Fibroblast of lung (primary cell): ENCODE measurements around the gene EMSY. TPM values are rescaled to one million over a fixed set of nuclear protein-coding genes. Genes with fewer than 3 reads are reported as not detected.

Source experiments
- DNase-seq, 2 donors: peaks; one replicate each; pipeline versions ENCODE4 v3.0.0 to v3.0.0-alpha.2; 2010; ENCODE audit warnings: low read depth in 2 of 2
- H2AFZ ChIP-seq: 2 replicates; pipeline ENCODE4 v1.5.1; 2012; ENCODE audit warnings: low read length, control low read depth, inconsistent platforms
- H3K27ac ChIP-seq: 2 replicates; pipeline ENCODE4 v1.5.1; 2011; ENCODE audit warnings: low read length, control low read depth; ENCODE audit not compliant: insufficient read depth
- H3K27me3 ChIP-seq: 2 replicates; pipeline ENCODE4 v1.5.1; 2011; ENCODE audit warnings: mild to moderate bottlenecking, low read length; ENCODE audit not compliant: control insufficient read depth, insufficient read depth
- H3K36me3 ChIP-seq: 2 replicates; pipeline ENCODE4 v1.5.1; 2011; ENCODE audit warnings: low read length; ENCODE audit not compliant: control insufficient read depth, insufficient read depth
- H3K4me1 ChIP-seq: 2 replicates; pipeline ENCODE4 v1.5.1; 2011; ENCODE audit warnings: low read length; ENCODE audit not compliant: control insufficient read depth, insufficient read depth; ENCODE audit errors: extremely low read depth
- H3K4me2 ChIP-seq: 2 replicates; pipeline ENCODE4 v1.5.1; 2011; ENCODE audit warnings: low read length, control low read depth; ENCODE audit not compliant: insufficient read depth; ENCODE audit errors: extremely low read depth
- H3K4me3 ChIP-seq, 4 experiments: fragments of 200-600 bp in 1 of 4; sonication (generic) in 1 of 4; replicated peaks in 1 of 4; 2 replicates each; pipeline ENCODE4 v1.5.1; 2011 to 2016; ENCODE audit warnings: low read length in 4 of 4, low read depth in 3 of 4, mild to moderate bottlenecking in 3 of 4, control low read depth in 2 of 4, inconsistent platforms in 1 of 4, mixed read lengths in 1 of 4; ENCODE audit not compliant: insufficient read depth in 1 of 4; ENCODE audit errors: control extremely low read depth in 1 of 4
- H3K79me2 ChIP-seq: 2 replicates; pipeline ENCODE4 v1.5.1; 2012; ENCODE audit warnings: mild to moderate bottlenecking, low read length, inconsistent platforms; ENCODE audit not compliant: control insufficient read depth, insufficient read depth
- H3K9ac ChIP-seq: 2 replicates; pipeline ENCODE4 v1.5.1; 2011; ENCODE audit warnings: mild to moderate bottlenecking, low read length, control low read depth; ENCODE audit not compliant: insufficient read depth
- H3K9me3 ChIP-seq: 2 replicates; pipeline ENCODE4 v1.5.1; 2012; ENCODE audit warnings: low read depth, low read length; ENCODE audit not compliant: control insufficient read depth, insufficient read depth
- H4K20me1 ChIP-seq: 2 replicates; pipeline ENCODE4 v1.5.1; 2011; ENCODE audit warnings: low read length; ENCODE audit not compliant: control insufficient read depth, insufficient read depth; ENCODE audit errors: extremely low read depth
- EZH2 ChIP-seq: IDR thresholded peaks from 2 replicates; pipeline ENCODE4 v1.5.1; 2012; ENCODE audit warnings: low read length, control low read depth, mild to moderate bottlenecking; ENCODE audit errors: missing control alignments
- polyA plus RNA-seq, 2 donors: library from polyadenylated mRNA; depleted of rRNA in 1 of 2; stranded (reverse) in 1 of 2; unstranded in 1 of 2; fragments of >200 nt; gene quantifications; 2 replicates each; pipeline ENCODE4 v1.2.1, GENCODE V29; 2011 to 2012; ENCODE audit warnings: missing spikeins in 1 of 2
- total RNA-seq: library from RNA; depleted of rRNA; stranded (reverse); fragments of >200 nt; gene quantifications from 2 replicates; pipeline ENCODE4 v1.2.1, GENCODE V29; 2014
- TF ChIP-seq, protein P1 (sequence below), 2 donors: IDR thresholded peaks in 1 of 2; conservative IDR thresholded peaks in 1 of 2; 1 replicate in 1 of 2; 2 replicates in 1 of 2; pipeline ENCODE4 v1.5.1; 2011 to 2012; ENCODE audit warnings: low read length in 2 of 2, control low read depth in 1 of 2, inconsistent platforms in 1 of 2, low read depth in 1 of 2, mild to moderate bottlenecking in 1 of 2

EMSY gene
- total and polyA plus RNA-seq, 2 donors (not counting 1 experiment from before 2014, with no cell fraction given) = 11.9 to 14.2 TPM

DNA sequence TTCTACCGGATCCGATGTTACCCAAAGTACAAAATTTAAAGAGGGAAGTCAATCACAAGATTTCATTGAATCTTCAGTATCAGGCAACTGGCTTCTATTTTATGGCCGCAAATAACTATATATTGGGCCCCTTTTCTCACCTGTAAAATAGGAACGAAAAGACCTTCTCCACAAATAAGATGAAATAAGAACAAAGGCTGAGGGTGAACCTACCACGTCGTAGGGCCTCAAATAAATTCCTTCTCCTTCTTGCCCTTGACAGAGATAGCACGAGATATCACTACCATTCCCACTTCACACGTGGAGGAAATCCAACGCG lies 794 bp upstream of the EMSY start:
- peak overlapping the region; percentile 86 for H3K9ac ChIP-seq
- DNase-seq = no peak
- peak overlapping the region; percentile 87 for H2AFZ ChIP-seq
- TF ChIP-seq EZH2 = no peak
- no peaks in the 10 kb centered on the region for H3K27me3 ChIP-seq
- H3K4me2 ChIP-seq = peak overlapping the region; percentile 76
- peak overlapping the region; percentile 80 to 97 (median 92) for H3K4me3 ChIP-seq
- peaks cover 2% of the 10 kb centered on the region for H3K36me3 ChIP-seq
- peaks cover 20% of the 10 kb centered on the region for H3K79me2 ChIP-seq
- H4K20me1 ChIP-seq = no peaks in the 10 kb centered on the region
- H3K9me3 ChIP-seq = no peaks in the 10 kb centered on the region
- H3K27ac ChIP-seq = peak overlapping the region; percentile 94
- H3K4me1 ChIP-seq = no peaks in the 10 kb centered on the region

DNA sequence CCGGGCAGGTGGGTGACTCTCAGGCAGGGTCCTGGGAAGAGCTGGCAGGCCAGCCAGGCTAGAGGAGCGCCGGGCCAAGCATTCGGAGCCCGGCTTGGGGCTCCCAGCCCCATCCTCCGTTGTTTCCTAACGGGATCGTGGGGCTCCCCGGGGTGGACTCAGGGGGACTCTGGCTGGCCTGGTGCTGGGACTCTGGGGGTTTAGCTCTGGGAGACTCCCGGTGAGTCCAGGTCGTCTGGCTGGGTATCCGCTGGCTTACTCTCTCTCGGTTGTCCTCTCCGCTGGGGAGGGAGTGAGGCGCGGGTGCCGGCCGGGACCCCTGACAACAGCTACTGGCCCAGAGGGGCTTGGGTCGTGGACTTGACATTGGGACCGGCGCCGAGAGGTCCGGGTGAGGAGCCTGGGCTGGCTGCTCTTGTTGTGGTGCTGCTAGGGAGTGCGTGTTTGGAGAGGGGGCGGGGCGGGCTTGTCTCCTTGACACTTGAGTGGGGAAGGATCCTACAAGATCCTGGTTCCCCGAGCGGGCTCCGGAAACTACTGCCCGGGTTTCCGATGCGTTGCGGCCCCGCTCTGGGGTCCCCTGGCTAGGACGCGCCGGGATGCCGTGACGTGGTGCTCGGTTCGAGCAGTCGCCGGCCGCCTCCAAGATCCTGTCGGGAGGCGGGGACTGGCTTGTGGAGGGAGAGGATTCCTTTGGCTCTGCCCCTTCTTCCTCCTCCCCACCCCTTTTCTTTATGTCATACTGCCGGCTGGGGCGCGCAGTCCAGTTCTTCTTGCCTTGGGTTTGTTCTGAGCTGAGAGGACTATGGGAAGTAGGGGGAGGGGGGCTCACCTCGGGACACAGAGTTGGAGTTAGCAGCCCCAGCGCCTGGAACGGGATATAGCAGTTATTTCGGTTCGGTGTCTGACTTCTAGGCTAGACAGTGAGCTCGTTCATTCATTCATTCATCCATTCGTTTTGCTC lies 585 bp downstream of the EMSY start:
- Histone ChIP-seq H3K27me3 (no peaks in the 10 kb centered on the region), H3K4me1 (no peaks in the 10 kb centered on the region), H3K79me2 (peaks cover 20% of the 10 kb centered on the region), H4K20me1 (no peaks in the 10 kb centered on the region), H3K9me3 (no peaks in the 10 kb centered on the region), H3K9ac (peak overlapping the region; percentile 93), H3K4me3 (peak overlapping the region; percentile 80 to 97 (median 92)), H2AFZ (peak overlapping the region; percentile 58), H3K4me2 (peak overlapping the region; percentile 95), H3K27ac (peak overlapping the region; percentile 94), H3K36me3 (peaks cover 2% of the 10 kb centered on the region)
- TF ChIP-seq, protein P1, sequence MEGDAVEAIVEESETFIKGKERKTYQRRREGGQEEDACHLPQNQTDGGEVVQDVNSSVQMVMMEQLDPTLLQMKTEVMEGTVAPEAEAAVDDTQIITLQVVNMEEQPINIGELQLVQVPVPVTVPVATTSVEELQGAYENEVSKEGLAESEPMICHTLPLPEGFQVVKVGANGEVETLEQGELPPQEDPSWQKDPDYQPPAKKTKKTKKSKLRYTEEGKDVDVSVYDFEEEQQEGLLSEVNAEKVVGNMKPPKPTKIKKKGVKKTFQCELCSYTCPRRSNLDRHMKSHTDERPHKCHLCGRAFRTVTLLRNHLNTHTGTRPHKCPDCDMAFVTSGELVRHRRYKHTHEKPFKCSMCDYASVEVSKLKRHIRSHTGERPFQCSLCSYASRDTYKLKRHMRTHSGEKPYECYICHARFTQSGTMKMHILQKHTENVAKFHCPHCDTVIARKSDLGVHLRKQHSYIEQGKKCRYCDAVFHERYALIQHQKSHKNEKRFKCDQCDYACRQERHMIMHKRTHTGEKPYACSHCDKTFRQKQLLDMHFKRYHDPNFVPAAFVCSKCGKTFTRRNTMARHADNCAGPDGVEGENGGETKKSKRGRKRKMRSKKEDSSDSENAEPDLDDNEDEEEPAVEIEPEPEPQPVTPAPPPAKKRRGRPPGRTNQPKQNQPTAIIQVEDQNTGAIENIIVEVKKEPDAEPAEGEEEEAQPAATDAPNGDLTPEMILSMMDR (conservative IDR thresholded peaks at IDR 0.05 in 1 of 2, IDR thresholded peaks at IDR 0.05 in 1 of 2; ENCODE audit: low read depth in 1 of 2, low read length in 2 of 2) = no peak
- TF ChIP-seq EZH2 = no peak
- DNase-seq = peak; percentile 83 to 93

DNA sequence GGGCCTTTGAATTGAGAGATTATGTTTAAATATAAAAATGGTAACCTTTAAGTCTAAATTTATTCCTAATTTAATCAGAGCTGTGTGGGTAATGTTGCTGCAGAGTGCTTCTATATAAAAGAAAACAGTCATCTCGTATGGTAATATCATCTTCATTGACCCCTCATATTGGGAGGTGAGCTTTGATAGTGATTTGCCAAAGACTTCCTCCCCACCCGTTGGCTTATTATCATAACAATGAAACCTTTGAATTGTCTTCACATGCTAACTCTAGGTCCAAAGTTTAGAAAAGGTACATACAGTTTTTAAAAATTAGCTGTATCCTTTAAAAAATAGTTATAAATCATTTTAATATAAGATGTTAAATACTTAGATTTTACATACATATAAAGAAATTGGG lies 3.7 kb downstream of the EMSY start:
- DNase-seq = no peak
- no peaks in the 10 kb centered on the region for H3K9me3 ChIP-seq
- H4K20me1 ChIP-seq = no peaks in the 10 kb centered on the region
- no peak overlapping the region for H2AFZ ChIP-seq
- H3K4me1 ChIP-seq = no peaks in the 10 kb centered on the region
- peaks cover 2% of the 10 kb centered on the region for H3K36me3 ChIP-seq
- no peak overlapping the region for H3K9ac ChIP-seq
- H3K27me3 ChIP-seq = no peaks in the 10 kb centered on the region
- H3K79me2 ChIP-seq = peaks cover 16% of the 10 kb centered on the region
- no peak overlapping the region for H3K4me3 ChIP-seq
- H3K4me2 ChIP-seq = no peak overlapping the region
- no peak for TF ChIP-seq EZH2
- TF ChIP-seq, protein P1 (conservative IDR thresholded peaks at IDR 0.05 in 1 of 2, IDR thresholded peaks at IDR 0.05 in 1 of 2; ENCODE audit: low read depth in 1 of 2, low read length in 2 of 2) = no peak
- no peak overlapping the region for H3K27ac ChIP-seq
